ENCODE data around the gene C9orf50. TPM values are rescaled to one million over a fixed set of nuclear protein-coding genes. Genes with fewer than 3 reads are reported as not detected.

C9orf50 gene
- total and polyA plus RNA-seq, 5 donors from 2014 or later, result not detected

GRCh38 chr9:129590466-129590865 lies 30.4 kb downstream of the C9orf50 start:
- ATAC-seq (ENCODE audit: low read depth in 2 of 2) (no peak), DNase-seq (no peak)
- Histone ChIP-seq H3K36me3 (ENCODE audit: control insufficient read depth, insufficient read depth, low read length) (no peaks in the 10 kb centered on the region), H3K4me3 (ENCODE audit: low read depth, low read length) (no peak overlapping the region), H3K4me1 (ENCODE audit: control insufficient read depth, insufficient read depth, low read length, poor library complexity, severe bottlenecking) (no peaks in the 10 kb centered on the region), H3K27ac (ENCODE audit: insufficient read depth, low read length, poor library complexity, severe bottlenecking) (no peak overlapping the region), H3K27me3 (ENCODE audit: control insufficient read depth, insufficient read depth, low read length) (no peaks in the 10 kb centered on the region), H3K9me3 (ENCODE audit: control insufficient read depth in 2 of 2, low read length in 2 of 2) (no peaks in the 10 kb centered on the region)
- no peak overlapping the region for H3K4me3 Mint-ChIP-seq
- H3K4me1 Mint-ChIP-seq, result peaks cover 0 to 28% (median 12%) of the 10 kb centered on the region in 4 donors
- H3K9me3 Mint-ChIP-seq, result peaks cover 0 to 1% (median 0%) of the 10 kb centered on the region in 7 donors
- no peak overlapping the region for H3K27ac Mint-ChIP-seq
- no peaks in the 10 kb centered on the region for H3K36me3 Mint-ChIP-seq
- peaks cover 39% of the 10 kb centered on the region for H3K27me3 Mint-ChIP-seq

DNA sequence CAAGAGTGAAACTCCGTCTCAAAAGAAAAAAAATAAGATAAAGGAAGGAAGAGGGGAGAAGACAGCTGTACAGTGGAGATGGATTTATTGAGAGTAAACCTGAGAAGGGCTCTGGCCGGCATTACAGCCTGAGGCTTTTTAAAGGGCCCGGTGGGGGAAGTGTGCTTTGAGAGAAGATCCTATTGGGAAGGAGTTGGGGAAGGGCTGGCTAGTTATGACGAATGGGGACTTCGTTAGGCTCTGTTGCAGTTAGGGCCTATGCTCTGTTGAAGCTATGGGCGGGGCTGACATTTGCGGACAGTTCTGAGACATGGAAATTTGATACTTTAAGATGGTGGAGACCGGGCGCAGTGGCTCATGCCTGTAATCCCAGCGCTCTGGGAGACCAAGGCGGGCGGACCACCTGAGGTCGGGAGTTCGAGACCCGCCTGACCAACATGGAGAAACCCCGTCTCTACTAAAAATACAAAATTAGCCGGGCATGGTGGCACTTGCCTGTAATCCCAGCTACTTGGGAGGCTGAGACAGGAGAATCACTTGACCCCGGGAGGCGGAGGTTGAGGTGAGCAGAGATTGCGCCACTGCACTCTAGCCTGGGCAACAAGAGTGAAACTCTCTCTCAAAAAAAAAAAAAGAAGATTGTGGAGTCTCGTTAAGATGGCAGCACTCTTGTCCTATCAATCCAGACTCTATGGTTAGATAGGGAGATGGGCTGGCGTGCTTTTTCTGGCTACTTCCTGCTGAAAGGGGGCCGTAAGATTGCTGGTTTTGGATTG lies 33.2 kb downstream of the C9orf50 start:
- Mint-ChIP-seq H3K36me3 (no peaks in the 10 kb centered on the region), H3K9me3 (peaks cover 0 to 1% (median 0%) of the 10 kb centered on the region in 7 donors), H3K27ac (peak overlapping the region in 2 of 3 donors; percentile 71 to 88), H3K27me3 (peaks cover 13% of the 10 kb centered on the region), H3K4me3 (no peak overlapping the region), H3K4me1 (peaks cover 8 to 47% (median 21%) of the 10 kb centered on the region in 4 donors)
- Histone ChIP-seq H3K36me3 (ENCODE audit: control insufficient read depth, insufficient read depth, low read length) (no peaks in the 10 kb centered on the region), H3K4me3 (ENCODE audit: low read depth, low read length) (no peak overlapping the region), H3K27ac (ENCODE audit: insufficient read depth, low read length, poor library complexity, severe bottlenecking) (no peak overlapping the region), H3K4me1 (ENCODE audit: control insufficient read depth, insufficient read depth, low read length, poor library complexity, severe bottlenecking) (peaks cover 19% of the 10 kb centered on the region), H3K27me3 (ENCODE audit: control insufficient read depth, insufficient read depth, low read length) (no peaks in the 10 kb centered on the region), H3K9me3 (ENCODE audit: control insufficient read depth in 2 of 2, low read length in 2 of 2) (no peaks in the 10 kb centered on the region)
- no peak for DNase-seq
- no peak for ATAC-seq (ENCODE audit: low read depth in 2 of 2)

DNA sequence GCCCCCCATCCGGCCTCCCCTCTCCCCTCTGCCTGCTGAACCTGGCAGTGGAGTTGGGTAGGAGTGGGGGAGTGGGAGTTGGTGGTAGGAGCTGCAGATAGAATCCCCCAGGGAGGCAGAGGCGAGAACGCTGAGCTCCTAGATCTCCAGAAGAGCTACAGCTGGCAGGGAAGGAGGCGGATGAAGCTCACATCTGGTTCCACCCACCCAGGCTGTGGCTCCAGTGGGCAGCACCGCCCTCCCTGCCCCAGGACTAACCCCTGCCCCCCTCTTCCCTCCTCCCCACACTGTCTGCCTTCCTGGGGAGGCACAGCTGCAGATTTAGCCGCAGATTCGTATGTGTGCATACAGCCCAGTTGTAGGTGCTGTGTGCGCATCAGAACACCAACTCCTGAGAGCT lies 34.2 kb downstream of the C9orf50 start:
- Histone ChIP-seq H3K27me3 (ENCODE audit: control insufficient read depth, insufficient read depth, low read length) (no peaks in the 10 kb centered on the region), H3K27ac (ENCODE audit: insufficient read depth, low read length, poor library complexity, severe bottlenecking) (no peak overlapping the region), H3K4me3 (ENCODE audit: low read depth, low read length) (no peak overlapping the region), H3K36me3 (ENCODE audit: control insufficient read depth, insufficient read depth, low read length) (no peaks in the 10 kb centered on the region), H3K4me1 (ENCODE audit: control insufficient read depth, insufficient read depth, low read length, poor library complexity, severe bottlenecking) (peaks cover 20% of the 10 kb centered on the region), H3K9me3 (ENCODE audit: control insufficient read depth in 2 of 2, low read length in 2 of 2) (no peaks in the 10 kb centered on the region)
- ATAC-seq (ENCODE audit: low read depth in 2 of 2) (no peak), DNase-seq (peak in 1 of 3 donors; percentile 66)
- Mint-ChIP-seq H3K9me3 (peaks cover 0 to 1% (median 0%) of the 10 kb centered on the region in 7 donors), H3K36me3 (no peaks in the 10 kb centered on the region), H3K4me1 (peaks cover 11 to 57% (median 24%) of the 10 kb centered on the region in 4 donors), H3K27me3 (peaks cover 12% of the 10 kb centered on the region), H3K27ac (peak overlapping the region in 2 of 3 donors; percentile 71 to 88), H3K4me3 (peak overlapping the region in 2 of 4 donors; percentile 21 to 22)

DNA sequence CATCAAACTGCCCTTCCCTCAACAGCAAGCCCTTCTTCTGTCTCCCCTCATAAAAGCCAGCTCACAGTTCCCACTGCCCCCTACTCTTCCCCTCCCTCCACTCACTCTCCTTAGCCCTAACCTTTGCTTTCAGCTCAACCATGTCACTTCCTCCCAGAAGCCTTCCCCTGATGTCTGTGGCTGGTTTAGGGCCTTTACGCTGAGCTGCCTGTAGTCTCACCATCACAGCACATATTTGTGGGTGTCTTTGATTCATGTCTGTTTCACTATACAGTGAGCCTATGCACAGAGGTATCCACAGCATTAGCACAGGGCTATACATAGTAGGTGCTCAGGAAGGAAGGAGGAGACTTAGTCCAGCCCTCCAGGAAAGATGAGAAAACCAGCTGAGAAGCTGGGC lies 34.7 kb downstream of the C9orf50 start:
- Histone ChIP-seq H3K27ac (ENCODE audit: insufficient read depth, low read length, poor library complexity, severe bottlenecking) (no peak overlapping the region), H3K4me3 (ENCODE audit: low read depth, low read length) (no peak overlapping the region), H3K4me1 (ENCODE audit: control insufficient read depth, insufficient read depth, low read length, poor library complexity, severe bottlenecking) (peaks cover 20% of the 10 kb centered on the region), H3K9me3 (ENCODE audit: control insufficient read depth in 2 of 2, low read length in 2 of 2) (no peaks in the 10 kb centered on the region), H3K36me3 (ENCODE audit: control insufficient read depth, insufficient read depth, low read length) (no peaks in the 10 kb centered on the region), H3K27me3 (ENCODE audit: control insufficient read depth, insufficient read depth, low read length) (no peaks in the 10 kb centered on the region)
- H3K4me1 Mint-ChIP-seq, result peaks cover 11 to 58% (median 27%) of the 10 kb centered on the region in 4 donors
- ATAC-seq (ENCODE audit: low read depth in 2 of 2) (no peak), DNase-seq (peak in 1 of 3 donors; percentile 54)
- peak overlapping the region in 2 of 4 donors; percentile 25 to 59 for H3K4me3 Mint-ChIP-seq
- H3K27me3 Mint-ChIP-seq, result peaks cover 12% of the 10 kb centered on the region
- peak overlapping the region; percentile 29 to 88 (median 71) for H3K27ac Mint-ChIP-seq
- H3K9me3 Mint-ChIP-seq, result peaks cover 0 to 1% (median 0%) of the 10 kb centered on the region in 7 donors
- no peaks in the 10 kb centered on the region for H3K36me3 Mint-ChIP-seq

- Mint-ChIP-seq H3K4me3 (peak overlapping the region in 1 of 4 donors; percentile 38), H3K27ac (no peak overlapping the region), H3K36me3 (no peaks in the 10 kb centered on the region), H3K27me3 (peaks cover 6% of the 10 kb centered on the region), H3K4me1 (peaks cover 11 to 65% (median 30%) of the 10 kb centered on the region in 4 donors), H3K9me3 (peaks cover 0 to 1% (median 0%) of the 10 kb centered on the region in 7 donors)
- H3K4me1 ChIP-seq (ENCODE audit: control insufficient read depth, insufficient read depth, low read length, poor library complexity, severe bottlenecking), result peaks cover 24% of the 10 kb centered on the region
- DNase-seq, result no peak
- no peaks in the 10 kb centered on the region for H3K36me3 ChIP-seq (ENCODE audit: control insufficient read depth, insufficient read depth, low read length)
- no peak for ATAC-seq (ENCODE audit: low read depth in 2 of 2)
- no peaks in the 10 kb centered on the region for H3K27me3 ChIP-seq (ENCODE audit: control insufficient read depth, insufficient read depth, low read length)
- H3K4me3 ChIP-seq (ENCODE audit: low read depth, low read length), result no peak overlapping the region
- no peak overlapping the region for H3K27ac ChIP-seq (ENCODE audit: insufficient read depth, low read length, poor library complexity, severe bottlenecking)
- no peaks in the 10 kb centered on the region for H3K9me3 ChIP-seq (ENCODE audit: control insufficient read depth in 2 of 2, low read length in 2 of 2)
These were observed 35.5 kb downstream of the C9orf50 start for GRCh38 chr9:129585352-129585751.

DNA sequence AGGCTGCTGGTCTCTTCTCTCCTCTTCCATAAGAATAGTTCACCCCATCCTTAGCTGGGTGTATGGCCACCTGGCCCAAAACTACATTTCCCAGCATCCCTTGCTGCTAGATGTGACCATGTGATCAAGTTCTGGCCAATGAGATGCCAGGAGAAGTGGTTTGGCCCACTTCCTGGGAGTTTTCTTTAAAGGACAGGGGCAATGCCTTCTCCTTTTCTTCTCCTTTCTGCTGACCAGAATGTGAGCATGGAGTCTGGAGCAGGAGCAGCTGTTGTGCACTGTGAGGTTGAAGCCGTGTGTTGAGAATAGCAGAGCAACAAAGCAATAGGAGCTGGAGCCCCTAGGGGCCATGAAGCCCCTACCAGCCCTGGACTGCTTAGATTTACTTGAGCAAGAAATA lies 36.8 kb downstream of the C9orf50 start:
- no peaks in the 10 kb centered on the region for H3K36me3 Mint-ChIP-seq
- no peaks in the 10 kb centered on the region for H3K9me3 ChIP-seq (ENCODE audit: control insufficient read depth in 2 of 2, low read length in 2 of 2)
- H3K27ac Mint-ChIP-seq, result peak overlapping the region in 2 of 3 donors; percentile 86 to 88
- H3K27me3 ChIP-seq (ENCODE audit: control insufficient read depth, insufficient read depth, low read length), result no peaks in the 10 kb centered on the region
- ATAC-seq (ENCODE audit: low read depth in 2 of 2) (peak; percentile 24 to 65), DNase-seq (peak; percentile 45 to 86 (median 63))
- peaks cover 37% of the 10 kb centered on the region for H3K4me1 ChIP-seq (ENCODE audit: control insufficient read depth, insufficient read depth, low read length, poor library complexity, severe bottlenecking)
- peaks cover 16 to 77% (median 37%) of the 10 kb centered on the region in 4 donors for H3K4me1 Mint-ChIP-seq
- no peak overlapping the region for H3K4me3 ChIP-seq (ENCODE audit: low read depth, low read length)
- H3K27me3 Mint-ChIP-seq, result no peaks in the 10 kb centered on the region
- peaks cover 0 to 1% (median 0%) of the 10 kb centered on the region in 7 donors for H3K9me3 Mint-ChIP-seq
- H3K36me3 ChIP-seq (ENCODE audit: control insufficient read depth, insufficient read depth, low read length), result no peaks in the 10 kb centered on the region
- H3K27ac ChIP-seq (ENCODE audit: insufficient read depth, low read length, poor library complexity, severe bottlenecking), result no peak overlapping the region
- peak overlapping the region in 2 of 4 donors; percentile 57 to 62 for H3K4me3 Mint-ChIP-seq

DNA sequence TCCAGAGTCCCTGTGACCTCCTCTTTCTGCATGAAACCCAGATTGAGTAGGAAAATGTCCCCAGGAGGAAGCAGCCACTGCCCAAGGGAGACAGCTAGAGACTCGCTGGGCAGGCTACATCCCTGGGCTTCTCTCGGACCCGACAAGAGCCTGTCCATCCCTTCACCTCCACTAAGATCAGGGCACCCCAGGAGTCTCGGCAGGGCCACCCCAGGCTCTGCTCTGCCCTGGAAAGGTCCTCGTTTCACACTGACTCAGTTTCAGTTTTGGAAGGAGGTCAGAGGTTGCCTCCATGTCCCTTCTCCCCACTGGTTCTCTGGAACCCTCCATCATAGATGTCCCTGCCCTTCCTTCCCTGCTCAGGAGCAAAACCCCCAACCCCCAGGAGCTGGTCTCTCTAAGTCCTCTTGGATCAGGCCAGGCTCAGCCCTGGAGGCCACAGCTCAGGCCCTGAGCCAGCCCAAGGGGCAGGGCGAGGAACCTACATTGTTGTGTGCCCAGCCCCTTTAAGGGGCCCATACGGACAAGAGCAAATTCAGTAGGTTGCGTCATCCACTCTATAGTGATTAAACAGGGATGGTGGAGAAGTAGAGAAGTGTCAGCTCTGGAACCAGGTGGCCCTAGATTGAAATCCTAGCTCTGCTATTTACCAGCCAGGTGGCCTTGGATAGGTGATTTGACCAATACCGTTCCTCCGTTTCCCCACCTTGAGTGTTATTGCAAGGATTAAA lies 37.4 kb downstream of the C9orf50 start:
- DNase-seq (no peak), ATAC-seq (ENCODE audit: low read depth in 2 of 2) (no peak)
- no peaks in the 10 kb centered on the region for H3K9me3 ChIP-seq (ENCODE audit: control insufficient read depth in 2 of 2, low read length in 2 of 2)
- H3K4me3 Mint-ChIP-seq, result peak overlapping the region in 1 of 4 donors; percentile 29
- H3K4me1 Mint-ChIP-seq, result peaks cover 16 to 78% (median 40%) of the 10 kb centered on the region in 4 donors
- H3K27ac Mint-ChIP-seq, result peak overlapping the region in 1 of 3 donors; percentile 15
- no peaks in the 10 kb centered on the region for H3K27me3 Mint-ChIP-seq
- H3K4me1 ChIP-seq (ENCODE audit: control insufficient read depth, insufficient read depth, low read length, poor library complexity, severe bottlenecking), result peaks cover 37% of the 10 kb centered on the region
- no peaks in the 10 kb centered on the region for H3K36me3 ChIP-seq (ENCODE audit: control insufficient read depth, insufficient read depth, low read length)
- no peak overlapping the region for H3K4me3 ChIP-seq (ENCODE audit: low read depth, low read length)
- H3K27ac ChIP-seq (ENCODE audit: insufficient read depth, low read length, poor library complexity, severe bottlenecking), result no peak overlapping the region
- H3K27me3 ChIP-seq (ENCODE audit: control insufficient read depth, insufficient read depth, low read length), result no peaks in the 10 kb centered on the region
- peaks cover 0 to 1% (median 0%) of the 10 kb centered on the region in 7 donors for H3K9me3 Mint-ChIP-seq
- no peaks in the 10 kb centered on the region for H3K36me3 Mint-ChIP-seq
